Suprapubic skin (tissue), 3 donors: ENCODE data around the gene CMKLR1.

Experiments
- CTCF ChIP-seq, 2 donors: fragments of 200-600 bp in 1 of 2; fragments of 450-650 bp in 1 of 2; sonication (generic) in 1 of 2; IDR thresholded peaks; one replicate each; pipeline ENCODE4 v1.5.1; 2016 to 2019; ENCODE audit warnings: antibody characterized with exemption in 2 of 2, mild to moderate bottlenecking in 1 of 2, moderate library complexity in 1 of 2
- EP300 ChIP-seq: sonication (generic); formaldehyde crosslinking; IDR thresholded peaks from one replicate; pipeline ENCODE4 v1.6.1; 2017; ENCODE audit warnings: antibody characterized with exemption

DNA sequence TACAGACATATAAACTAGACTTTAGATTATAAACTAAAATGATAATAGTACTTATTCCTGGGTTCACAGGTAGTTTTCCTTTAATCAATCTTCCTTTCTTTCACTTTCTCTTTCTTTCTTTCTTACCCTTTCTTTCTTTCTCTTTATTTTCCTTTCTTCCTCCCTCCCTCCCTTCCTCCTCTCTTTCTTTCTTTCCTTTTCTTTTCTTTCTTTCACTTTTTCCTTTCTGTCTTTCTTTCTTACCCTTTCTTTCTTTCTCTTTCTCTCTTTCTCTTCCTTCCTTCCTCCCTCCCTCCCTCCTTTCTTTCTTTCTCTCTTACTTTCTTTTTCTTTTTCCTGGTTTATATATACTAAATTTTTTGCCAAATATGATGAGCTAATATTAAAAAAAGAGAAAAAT is 61.5 kb downstream of the CMKLR1 start:
- TF ChIP-seq CTCF (IDR thresholded peaks at IDR 0.05) (no peak), EP300 (no peak)
